Loucy (cell line): ENCODE data around the gene SIAH1.

Experiments
- EZH2phosphoT487 ChIP-seq: fragments of 200-600 bp; IDR thresholded peaks from 2 replicates; pipeline ENCODE4 v1.6.1; 2018; ENCODE audit warnings: antibody characterized with exemption, mild to moderate bottlenecking, moderate library complexity, borderline replicate concordance
- TF ChIP-seq, protein P1 (sequence below): fragments of 200-600 bp; sonication (generic); conservative IDR thresholded peaks from 2 replicates; pipeline ENCODE4 v1.5.1; 2014; ENCODE audit warnings: mild to moderate bottlenecking, antibody characterized with exemption, low read length

- TF ChIP-seq, protein P1, sequence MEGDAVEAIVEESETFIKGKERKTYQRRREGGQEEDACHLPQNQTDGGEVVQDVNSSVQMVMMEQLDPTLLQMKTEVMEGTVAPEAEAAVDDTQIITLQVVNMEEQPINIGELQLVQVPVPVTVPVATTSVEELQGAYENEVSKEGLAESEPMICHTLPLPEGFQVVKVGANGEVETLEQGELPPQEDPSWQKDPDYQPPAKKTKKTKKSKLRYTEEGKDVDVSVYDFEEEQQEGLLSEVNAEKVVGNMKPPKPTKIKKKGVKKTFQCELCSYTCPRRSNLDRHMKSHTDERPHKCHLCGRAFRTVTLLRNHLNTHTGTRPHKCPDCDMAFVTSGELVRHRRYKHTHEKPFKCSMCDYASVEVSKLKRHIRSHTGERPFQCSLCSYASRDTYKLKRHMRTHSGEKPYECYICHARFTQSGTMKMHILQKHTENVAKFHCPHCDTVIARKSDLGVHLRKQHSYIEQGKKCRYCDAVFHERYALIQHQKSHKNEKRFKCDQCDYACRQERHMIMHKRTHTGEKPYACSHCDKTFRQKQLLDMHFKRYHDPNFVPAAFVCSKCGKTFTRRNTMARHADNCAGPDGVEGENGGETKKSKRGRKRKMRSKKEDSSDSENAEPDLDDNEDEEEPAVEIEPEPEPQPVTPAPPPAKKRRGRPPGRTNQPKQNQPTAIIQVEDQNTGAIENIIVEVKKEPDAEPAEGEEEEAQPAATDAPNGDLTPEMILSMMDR, result no peak
- no peak for TF ChIP-seq EZH2phosphoT487
These were observed 46.9 kb upstream of the SIAH1 start for GRCh38 chr16:48432136-48432535.
